Measurements from ENCODE around the gene SMC3.

The SMC3 gene

DNA sequence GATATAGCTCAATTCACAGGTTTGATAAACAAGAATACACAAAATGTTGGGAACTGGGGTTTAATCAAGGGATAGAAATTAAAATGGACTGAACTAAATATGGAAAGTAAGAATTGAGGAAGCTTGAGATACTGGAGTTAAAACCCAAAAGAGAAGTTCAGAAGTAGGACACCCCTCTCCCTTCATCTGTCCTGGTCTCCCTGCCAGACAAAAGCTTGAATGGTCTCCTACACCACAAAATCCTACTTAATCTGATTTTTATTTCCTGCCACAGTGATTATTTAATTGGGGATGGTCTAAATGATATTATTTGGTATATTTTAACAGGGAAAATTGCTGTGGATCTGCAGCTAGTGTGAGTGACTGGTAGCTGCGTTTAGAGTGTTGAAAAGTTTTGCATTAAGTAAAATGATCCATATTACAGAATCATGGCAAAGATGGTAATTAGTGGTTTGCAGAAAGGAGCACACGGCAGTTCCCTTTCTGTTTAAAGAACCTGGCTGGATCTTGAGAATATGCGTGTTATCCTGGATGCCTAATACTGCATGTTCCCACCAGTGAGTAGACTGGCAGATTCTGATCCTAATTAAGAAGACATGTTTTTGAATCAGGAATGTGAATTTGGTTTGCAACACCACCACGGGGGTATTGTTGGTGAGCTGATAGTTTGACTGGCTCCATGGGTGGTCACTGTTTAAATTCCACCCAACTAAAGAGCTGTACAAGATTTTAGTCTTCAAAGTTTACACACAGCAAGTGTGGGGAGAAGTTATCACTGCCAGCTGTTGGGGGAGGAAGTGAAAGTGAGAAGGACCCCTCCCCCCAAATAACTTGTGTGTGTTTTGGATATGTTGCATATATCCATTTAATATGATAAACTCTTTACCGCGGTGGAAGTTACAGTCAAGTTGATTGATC, 82.1 kb downstream of the SMC3 start:
- no peak for DNase-seq

DNA sequence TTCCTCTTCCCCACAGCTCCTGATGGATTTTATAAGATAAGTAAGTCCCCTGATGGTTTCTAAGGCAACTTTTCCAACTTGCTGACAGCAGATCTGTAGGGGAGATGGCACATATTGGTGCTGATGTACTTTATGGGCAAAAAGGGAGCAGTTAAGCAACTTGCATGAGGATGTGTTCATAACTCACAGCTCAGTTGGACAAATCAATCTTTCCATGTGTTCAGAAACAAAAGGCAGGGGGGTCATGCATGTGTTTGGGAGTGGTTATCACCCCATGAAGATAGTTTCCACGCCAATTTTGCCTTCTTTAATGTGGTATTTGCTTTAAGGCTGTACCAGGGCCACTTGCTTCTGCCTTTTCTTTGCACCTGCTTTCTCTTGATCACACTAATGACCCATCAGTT, 82.8 kb downstream of the SMC3 start:
- DNase-seq: no peak

DNA sequence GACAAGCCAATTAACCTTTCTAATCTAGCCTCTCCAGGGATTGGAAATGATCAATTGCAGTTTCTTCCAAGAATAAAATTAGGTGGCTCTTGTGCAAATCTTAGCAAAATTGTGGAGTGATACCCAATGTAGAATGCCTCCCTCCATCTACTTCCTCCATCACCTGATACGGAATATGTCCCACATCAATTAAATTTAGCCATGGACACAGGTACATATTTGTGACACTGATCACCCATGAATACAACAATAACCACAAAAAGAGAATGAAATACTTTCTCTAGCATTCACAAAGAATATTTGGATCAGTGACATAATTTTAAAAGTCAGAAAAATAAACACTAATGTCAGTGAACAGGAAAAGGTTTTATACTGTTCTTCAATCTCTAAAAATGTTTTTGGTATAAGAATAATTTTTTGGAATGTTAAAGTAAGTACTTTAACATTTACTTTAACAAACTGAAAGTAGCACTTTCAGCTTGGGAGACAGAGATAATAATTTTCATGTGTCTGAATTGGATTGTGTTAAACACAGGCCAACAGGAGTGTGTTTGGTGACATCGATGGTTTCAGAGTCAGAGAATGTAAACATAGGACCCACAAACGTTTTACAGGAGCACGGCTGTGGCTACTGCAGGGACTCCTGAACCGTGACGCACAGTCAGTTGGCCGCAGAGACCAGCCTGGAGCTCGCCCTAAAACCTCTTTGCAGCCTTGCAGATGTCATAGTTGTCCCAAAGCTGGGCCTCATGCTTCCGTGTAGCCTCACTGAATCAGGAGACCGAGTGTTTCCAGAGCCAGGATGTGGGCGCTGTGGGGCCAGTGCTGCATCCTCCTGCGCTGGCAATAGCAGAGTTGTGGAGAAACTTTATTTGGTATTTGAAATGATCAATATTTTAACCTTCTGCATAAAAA, 83.8 kb downstream of the SMC3 start:
- no peak for DNase-seq

DNA sequence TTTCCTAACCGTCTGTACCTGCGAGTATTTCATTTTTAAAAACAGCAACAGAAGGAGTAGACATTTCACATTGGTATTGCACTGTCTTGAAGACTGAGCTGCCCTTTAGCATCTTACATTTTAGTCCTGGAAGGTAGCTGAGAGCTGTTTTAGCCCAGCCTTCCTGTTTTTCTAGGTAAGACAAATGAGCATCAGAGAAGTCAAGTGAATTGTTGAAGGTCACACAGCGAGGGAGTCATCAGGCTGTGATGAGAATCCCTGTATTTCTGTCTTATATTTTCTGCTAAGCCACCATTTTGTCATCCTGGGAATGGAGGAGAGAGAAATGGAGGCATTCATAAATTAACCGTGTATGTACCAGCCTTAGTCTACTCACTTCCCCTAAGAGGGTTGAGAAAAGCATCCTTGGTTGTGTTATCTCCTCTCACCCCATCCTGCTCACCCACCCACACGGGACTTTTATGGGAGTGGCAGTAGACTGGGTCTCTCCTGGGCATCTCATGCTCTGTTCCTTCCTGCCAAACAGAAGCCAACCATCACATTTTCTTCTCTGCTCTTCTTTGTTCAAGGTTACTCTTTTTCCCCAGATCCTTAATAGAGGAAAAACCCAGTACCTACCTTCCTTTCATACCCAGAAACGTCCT, 85.1 kb downstream of the SMC3 start:
- no peak for DNase-seq

Measured in NCI-H1436 (cell line).